EL (cell line): ENCODE measurements around the gene ARFIP2.

ENCODE experiments used
- DNase-seq: peaks from one replicate; pipeline ENCODE4 v3.0.0-alpha.2; 2016

ARFIP2 gene

GRCh38 chr11:6480299-6480914, 724 bp downstream of the ARFIP2 start:
- DNase-seq: peak; percentile 15

- DNase-seq: no peak
Measured at GRCh38 chr11:6476571-6476970, 4.6 kb downstream of the ARFIP2 start.

- DNase-seq: no peak
Measured at GRCh38 chr11:6475936-6476335, 5.2 kb downstream of the ARFIP2 start.

DNA sequence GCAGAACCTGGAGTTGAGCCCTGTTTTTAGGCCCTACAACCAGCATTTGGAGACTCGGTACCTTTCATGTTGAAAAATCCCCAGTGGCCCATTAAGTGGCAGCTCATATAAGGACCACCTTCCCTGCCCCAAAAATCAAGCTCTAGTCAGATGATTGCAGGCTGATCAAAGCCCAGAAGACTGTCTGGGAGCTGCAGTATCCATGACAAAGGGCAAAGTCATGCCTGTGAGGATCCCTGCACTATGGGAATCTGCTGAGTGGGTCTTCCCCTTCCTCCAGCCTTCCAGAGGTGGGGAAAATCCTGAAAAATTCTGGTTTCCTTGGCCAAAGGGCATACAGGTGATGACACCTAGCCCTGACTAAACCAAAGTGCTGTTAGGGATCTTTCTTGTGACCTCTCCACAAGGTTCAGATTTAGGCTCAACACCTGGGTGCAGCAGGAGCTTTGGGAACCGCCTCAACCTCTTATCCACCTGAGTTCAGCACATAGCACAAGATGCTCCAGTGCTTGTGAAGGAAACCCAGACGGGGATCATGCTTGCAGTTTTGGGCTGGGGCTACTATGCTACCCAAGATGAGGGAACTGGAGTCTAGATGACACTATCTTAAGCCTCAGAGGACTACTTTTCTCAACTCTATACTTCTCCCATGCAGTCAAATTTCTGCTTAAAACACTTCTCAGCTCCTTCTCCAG, 6.2 kb downstream of the ARFIP2 start:
- DNase-seq: no peak

DNA sequence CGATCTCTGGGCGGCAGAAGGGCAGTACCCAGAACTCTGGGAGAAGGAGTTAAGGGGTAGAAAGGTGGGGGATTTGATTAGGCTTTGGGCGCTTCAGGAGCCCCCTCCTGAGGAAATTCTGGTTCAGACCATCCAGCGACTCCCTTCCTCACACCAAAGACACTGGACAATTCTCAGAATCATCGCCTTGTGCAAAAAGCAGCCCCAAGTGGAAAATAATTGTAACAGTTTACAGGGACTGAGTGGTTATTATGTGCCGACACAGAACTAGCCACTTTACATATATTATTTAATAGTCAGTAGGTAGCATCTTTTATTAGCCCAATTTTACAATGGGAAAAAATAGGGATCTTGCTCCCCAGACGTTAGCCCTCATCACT, 6.7 kb downstream of the ARFIP2 start:
- no peak for DNase-seq

GRCh38 chr11:6473451-6474412, 7.4 kb downstream of the ARFIP2 start, which contains the start of gene TRIM3:
Gene TRIM3 (minus strand): TSS chr11:6473941. CDS start chr11:6465695, 8,246 bp downstream.
- DNase-seq: peak; percentile 89

- no peak for DNase-seq
Measured at GRCh38 chr11:6472934-6473333, 8.2 kb downstream of the ARFIP2 start.

- DNase-seq: no peak
Measured at GRCh38 chr11:6469599-6469998, 11.5 kb downstream of the ARFIP2 start.

DNA sequence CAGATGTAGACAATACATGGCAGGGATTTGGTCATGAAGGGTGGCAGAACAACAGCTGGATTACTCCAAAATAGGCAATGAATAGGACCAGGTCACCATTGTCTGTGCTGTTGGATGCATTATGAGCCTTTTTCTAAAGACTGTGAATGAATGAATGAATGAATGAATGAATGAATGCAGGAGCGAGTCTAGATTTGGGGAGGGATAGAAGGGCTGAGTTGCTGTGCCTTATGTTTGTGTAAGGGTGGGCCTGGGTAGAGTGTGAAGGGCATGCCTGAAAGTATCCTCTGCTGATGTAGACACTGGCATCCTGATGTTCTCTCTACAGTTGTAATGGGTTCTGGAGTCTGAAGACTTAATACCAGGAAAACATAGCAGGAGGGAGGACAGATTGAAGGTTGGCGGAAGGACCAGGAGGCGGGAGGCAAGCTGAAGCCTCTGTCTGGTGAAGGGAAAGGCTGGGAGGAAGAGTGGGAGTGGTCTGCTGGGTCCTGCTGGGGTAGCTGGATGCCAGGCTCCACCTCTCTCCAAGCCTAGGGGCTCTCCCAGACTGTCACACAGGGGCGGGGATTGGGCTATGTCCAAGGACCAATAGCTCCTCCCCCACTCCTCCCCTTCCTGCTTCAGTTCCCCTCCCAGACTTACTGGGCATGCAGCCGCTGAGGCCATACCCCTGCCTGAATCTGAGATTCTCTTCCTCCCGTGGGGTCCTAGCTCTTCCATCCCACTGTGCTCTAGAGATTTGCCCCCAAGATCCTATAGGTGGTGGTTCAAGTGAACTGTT, 12.2 kb downstream of the ARFIP2 start:
- DNase-seq: peak; percentile 74

DNA sequence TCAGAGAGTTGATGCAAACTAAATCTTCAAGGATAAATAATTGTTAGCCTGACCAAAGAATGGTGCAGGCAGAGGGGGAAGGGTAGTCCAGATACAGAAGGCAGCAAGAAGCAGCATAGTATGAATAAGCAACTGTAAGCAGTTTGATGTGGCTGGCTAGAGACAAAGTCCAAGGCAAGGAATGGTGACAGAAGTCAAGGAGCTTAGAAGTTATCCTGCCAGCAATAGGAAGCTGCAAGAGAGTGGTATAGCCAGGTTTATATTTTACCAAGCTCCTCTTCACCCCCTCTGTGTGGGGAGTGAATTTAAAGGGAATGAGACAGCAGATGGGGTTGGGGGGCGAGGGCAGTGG, 22.1 kb downstream of the ARFIP2 start:
- no peak for DNase-seq

DNA sequence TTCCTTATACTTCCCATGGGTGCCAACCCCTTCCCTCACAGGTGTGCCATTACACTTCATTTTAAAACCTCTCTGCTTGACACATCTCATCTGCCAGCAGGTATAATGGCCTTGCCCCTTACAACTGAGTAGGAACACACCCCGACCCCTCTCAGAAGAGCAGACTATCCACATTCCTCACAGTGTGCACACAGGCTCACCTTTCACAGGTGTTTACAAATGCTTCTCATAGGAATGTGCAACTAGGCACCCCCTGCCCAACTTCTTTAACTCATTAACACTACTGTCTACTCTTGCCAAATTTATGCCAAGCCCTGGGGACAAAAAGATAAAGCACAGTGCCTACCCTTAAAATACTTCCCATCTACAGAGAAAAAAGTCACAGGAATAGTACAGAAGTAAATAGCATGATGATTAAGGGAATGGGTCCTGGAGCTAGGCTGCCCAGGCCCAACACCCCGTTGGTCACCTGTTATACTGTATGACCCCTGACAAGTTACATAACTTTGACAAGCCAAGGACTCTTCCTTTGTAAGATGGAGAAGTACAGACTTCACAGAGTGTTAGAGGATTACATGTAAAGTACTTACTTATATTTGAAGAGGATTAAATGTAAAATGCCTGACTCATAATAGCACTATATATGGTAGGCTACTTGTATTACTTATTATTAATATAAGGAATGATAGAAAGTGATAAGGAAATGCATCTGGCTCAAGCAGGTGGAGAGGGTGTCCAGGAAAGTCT, 22.6 kb downstream of the ARFIP2 start:
- no peak for DNase-seq

- DNase-seq: no peak
Measured at GRCh38 chr11:6457581-6458320, 23.4 kb downstream of the ARFIP2 start.

DNA sequence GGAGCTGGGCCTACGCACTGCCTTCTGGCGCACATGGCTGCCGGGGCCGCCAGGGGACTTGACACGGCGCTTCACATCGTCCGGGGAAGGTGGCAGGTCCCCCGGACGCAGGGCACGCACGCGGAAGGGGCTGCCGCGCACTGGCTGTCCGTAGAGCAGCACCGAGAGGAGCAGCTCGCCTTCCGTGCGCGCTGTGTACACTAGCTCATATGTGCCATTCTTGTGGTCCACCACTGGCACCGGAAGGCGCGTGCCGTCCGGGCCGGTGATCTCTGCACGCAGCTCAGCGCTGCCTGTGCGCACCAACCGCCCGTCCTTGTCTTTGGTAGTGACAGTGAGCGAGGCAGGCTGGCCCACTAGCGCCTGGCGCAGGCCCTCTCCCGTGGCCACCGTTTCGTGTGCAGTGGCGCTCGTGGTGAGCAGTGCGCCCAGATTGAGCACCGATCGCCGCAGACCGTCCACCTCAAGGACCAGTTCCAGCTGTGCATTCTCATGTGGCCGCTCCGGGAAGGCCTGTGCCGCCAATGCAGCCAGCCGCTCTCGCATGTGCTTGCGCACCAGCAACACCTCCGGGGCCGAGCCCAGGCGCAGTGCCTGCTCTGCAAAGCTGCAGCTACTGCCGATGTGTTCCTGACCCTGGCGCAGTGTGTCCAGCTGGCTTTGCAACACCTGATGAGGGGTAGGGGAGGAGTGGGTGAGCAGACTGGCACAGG, 24.6 kb downstream of the ARFIP2 start:
- no peak for DNase-seq

- no peak for DNase-seq
Measured at GRCh38 chr11:6455070-6455469, 26.1 kb downstream of the ARFIP2 start.

- DNase-seq: no peak
Measured at GRCh38 chr11:6453152-6453551, 28.0 kb downstream of the ARFIP2 start.

- DNase-seq: no peak
Measured at GRCh38 chr11:6452219-6452618, 28.9 kb downstream of the ARFIP2 start.

DNA sequence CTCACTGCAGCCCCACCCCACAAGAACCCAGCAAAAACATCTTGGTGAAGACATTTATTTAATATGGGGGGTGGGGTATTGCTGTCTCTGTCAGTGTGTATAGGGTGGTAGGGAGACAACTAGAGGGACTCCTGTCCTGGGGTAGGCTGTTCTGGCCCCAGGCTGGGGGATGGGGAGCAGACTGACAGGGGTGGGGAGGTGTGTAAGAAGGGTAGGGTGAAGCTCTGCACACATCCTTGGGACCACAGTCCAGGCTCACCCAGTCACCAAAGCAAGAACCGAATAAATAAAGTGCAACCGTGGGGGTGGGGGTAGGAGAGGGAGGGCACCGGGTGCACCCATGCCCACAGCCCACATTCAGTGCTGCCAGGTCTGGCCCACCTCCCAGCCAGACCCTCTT, 32.6 kb downstream of the ARFIP2 start:
- no peak for DNase-seq

DNA sequence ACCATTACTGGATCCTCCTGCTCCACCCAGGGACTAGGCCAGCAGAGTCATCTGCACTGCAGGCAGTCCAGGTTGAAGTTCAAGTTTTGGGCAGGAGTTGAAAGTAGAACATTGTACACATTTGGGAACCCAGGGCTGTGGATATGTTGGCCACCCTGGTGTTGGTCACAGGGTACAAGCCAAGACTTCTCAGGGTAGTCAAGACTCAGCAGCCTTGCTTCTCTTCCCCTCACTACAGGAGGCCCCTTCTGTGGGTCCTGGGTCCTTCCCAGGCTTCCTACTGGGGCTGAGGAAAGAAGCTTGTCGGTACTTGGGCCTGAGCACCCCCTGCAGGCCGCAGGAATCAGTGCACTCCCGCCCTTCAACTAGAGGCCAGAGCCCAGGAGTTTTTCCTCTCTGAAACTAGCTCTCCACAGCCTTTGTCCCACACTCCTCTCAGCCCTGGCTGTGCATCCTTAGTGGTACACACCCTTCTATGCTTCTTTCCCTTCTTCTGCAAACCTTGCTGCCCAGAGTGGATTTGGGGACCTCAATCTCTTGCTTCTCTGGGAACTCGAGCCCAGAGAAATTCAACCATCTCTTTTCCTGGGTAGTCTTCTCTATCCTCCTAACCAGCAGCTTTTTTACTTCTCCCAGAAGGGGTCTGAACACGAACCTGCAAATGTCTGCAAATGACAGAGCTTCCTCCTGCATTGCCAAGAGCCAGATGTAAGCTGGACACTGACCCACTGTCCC, 37.7 kb downstream of the ARFIP2 start:
- peak; percentile 60 for DNase-seq

- DNase-seq: no peak
Measured at GRCh38 chr11:6442441-6442840, 38.7 kb downstream of the ARFIP2 start.

- no peak for DNase-seq
Measured at GRCh38 chr11:6440906-6441358, 40.2 kb downstream of the ARFIP2 start, which contains the start of gene HPX. Gene HPX (minus strand): TSS chr11:6440987. CDS start chr11:6440963, 24 bp downstream.
